Tibial artery (tissue), 4 donors: Measurements from ENCODE around the gene SIRT6.
"Not testable (repeated sequence)": the region's sequence is repeated elsewhere in the genome, so short reads cannot be mapped to it uniquely, and the experiment has no call there.

Experiments
- DNase-seq, 2 donors: peaks; one replicate each; pipeline ENCODE4 v3.0.0-alpha.2; 2019
- H3K27ac ChIP-seq, 2 donors: fragments of 200-600 bp; sonication (generic) in 1 of 2; 1 replicate in 1 of 2; 2 replicates in 1 of 2; pipeline ENCODE4 v1.5.1; 2018 to 2019; ENCODE audit warnings: mild to moderate bottlenecking in 1 of 2
- H3K27me3 ChIP-seq, 2 donors: fragments of 200-600 bp; sonication (generic) in 1 of 2; one replicate each; pipeline versions ENCODE4 v1.5.1 to v1.6.0; 2016 to 2019
- H3K36me3 ChIP-seq, 3 donors: fragments of 200-600 bp; sonication (generic) in 2 of 3; one replicate each; pipeline ENCODE4 v1.5.1; 2016 to 2019; ENCODE audit warnings: mild to moderate bottlenecking in 2 of 3
- H3K4me1 ChIP-seq, 4 donors: fragments of 200-600 bp; sonication (generic) in 2 of 4; 1 replicate in 3 of 4; 2 replicates in 1 of 4; pipeline ENCODE4 v1.5.1; 2016 to 2019
- H3K4me3 ChIP-seq, 2 donors: fragments of 200-600 bp; sonication (generic) in 1 of 2; 1 replicate in 1 of 2; 2 replicates in 1 of 2; pipeline ENCODE4 v1.5.1; 2018 to 2019; ENCODE audit warnings: mild to moderate bottlenecking in 2 of 2
- H3K9me3 ChIP-seq, 3 donors: fragments of 200-600 bp; sonication (generic) in 1 of 3; one replicate each; pipeline ENCODE4 v1.5.1; 2016 to 2019
- intact Hi-C: fragments of 100-400 bp; cut with DNase I; formaldehyde crosslinking; loops from one replicate; pipeline ENCODE4 v1.15.0; 2023; ENCODE audit warnings: low total_unique reads
- TF ChIP-seq, protein P1 (sequence below), 2 experiments: fragments of 200-600 bp in 1 of 2; fragments of 450-650 bp in 1 of 2; IDR thresholded peaks; one replicate each; pipeline ENCODE4 v1.5.1; 2017 to 2019; ENCODE audit warnings: antibody characterized with exemption in 2 of 2, mild to moderate bottlenecking in 1 of 2, moderate library complexity in 1 of 2

The SIRT6 gene

DNA sequence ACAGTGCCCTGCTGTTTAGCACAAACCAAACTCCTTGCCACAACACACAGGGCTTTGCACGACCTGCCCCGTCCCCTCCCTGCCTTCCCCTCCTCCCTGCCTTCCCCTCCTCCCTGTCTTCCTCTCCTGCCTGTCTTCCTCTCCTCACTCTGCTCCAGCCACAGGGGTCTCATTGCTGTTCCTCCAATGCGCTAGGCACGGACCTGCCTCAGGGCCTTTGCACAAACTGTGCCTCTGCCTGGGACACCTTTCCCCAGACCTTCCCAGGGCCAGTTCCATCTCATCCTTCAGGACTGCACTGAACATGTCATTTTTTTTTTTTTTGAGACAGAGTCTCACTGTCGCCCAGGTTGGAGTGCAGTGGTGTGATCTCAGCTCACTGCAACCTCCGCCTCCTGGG lies 30.7 kb downstream of the SIRT6 start:
- intact Hi-C loops, result no loop called here
- H3K9me3 ChIP-seq, result no peaks in the 10 kb centered on the region
- H3K4me1 ChIP-seq, result no peaks in the 10 kb centered on the region
- H3K27me3 ChIP-seq, result peaks cover 0 to 66% of the 10 kb centered on the region in 2 donors
- no peak for DNase-seq
- TF ChIP-seq, protein P1, sequence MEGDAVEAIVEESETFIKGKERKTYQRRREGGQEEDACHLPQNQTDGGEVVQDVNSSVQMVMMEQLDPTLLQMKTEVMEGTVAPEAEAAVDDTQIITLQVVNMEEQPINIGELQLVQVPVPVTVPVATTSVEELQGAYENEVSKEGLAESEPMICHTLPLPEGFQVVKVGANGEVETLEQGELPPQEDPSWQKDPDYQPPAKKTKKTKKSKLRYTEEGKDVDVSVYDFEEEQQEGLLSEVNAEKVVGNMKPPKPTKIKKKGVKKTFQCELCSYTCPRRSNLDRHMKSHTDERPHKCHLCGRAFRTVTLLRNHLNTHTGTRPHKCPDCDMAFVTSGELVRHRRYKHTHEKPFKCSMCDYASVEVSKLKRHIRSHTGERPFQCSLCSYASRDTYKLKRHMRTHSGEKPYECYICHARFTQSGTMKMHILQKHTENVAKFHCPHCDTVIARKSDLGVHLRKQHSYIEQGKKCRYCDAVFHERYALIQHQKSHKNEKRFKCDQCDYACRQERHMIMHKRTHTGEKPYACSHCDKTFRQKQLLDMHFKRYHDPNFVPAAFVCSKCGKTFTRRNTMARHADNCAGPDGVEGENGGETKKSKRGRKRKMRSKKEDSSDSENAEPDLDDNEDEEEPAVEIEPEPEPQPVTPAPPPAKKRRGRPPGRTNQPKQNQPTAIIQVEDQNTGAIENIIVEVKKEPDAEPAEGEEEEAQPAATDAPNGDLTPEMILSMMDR (IDR thresholded peaks at IDR 0.05), result no peak
- H3K4me3 ChIP-seq, result no peak overlapping the region
- H3K27ac ChIP-seq, result no peak overlapping the region
- no peaks in the 10 kb centered on the region for H3K36me3 ChIP-seq

GRCh38 chr19:4149518-4150288 lies 32.7 kb downstream of the SIRT6 start:
- H3K27me3 ChIP-seq, result peaks cover 0 to 76% of the 10 kb centered on the region in 2 donors
- H3K4me3 ChIP-seq, result no peak overlapping the region
- intact Hi-C loops, result no loop called here
- H3K27ac ChIP-seq, result no peak overlapping the region
- TF ChIP-seq, protein P1 (IDR thresholded peaks at IDR 0.05), result no peak
- H3K9me3 ChIP-seq, result no peaks in the 10 kb centered on the region
- H3K4me1 ChIP-seq, result no peaks in the 10 kb centered on the region
- DNase-seq, result no peak
- H3K36me3 ChIP-seq, result no peaks in the 10 kb centered on the region

DNA sequence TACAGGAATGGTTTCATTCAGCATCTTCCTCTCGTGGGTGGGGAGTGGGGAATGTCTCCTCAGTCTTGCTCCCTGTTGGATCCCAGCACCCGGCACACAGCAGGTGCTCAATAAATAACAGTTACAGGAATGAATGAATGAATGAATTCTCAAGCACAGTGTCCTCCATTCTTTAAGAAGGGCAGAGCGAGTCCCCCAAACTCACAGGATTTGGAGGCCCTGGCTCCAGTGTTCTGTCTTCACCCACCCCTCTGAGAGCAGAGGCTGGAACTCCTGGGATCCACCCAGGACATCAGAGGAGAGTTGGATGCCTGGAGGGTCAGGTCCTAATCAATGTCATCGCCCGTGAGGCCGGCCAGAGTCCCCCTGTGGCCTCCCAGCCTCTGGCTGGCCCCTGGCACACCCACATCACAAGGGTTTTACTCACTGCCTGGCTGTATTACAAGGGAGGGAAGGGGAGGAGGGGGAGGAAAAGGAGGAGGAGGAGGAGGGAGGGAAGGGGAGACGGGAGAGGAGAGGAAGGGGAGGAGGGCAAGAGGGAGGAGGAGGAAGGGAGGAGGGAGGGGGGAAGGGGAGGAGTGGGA lies 37.6 kb downstream of the SIRT6 start:
- H3K4me3 ChIP-seq, result no peak overlapping the region
- H3K9me3 ChIP-seq, result no peaks in the 10 kb centered on the region
- H3K27me3 ChIP-seq, result peaks cover 0 to 49% of the 10 kb centered on the region in 2 donors
- H3K27ac ChIP-seq, result no peak overlapping the region
- no peaks in the 10 kb centered on the region for H3K36me3 ChIP-seq
- TF ChIP-seq, protein P1 (IDR thresholded peaks at IDR 0.05), result no peak
- intact Hi-C loops, result no loop called here
- no peak for DNase-seq
- no peaks in the 10 kb centered on the region for H3K4me1 ChIP-seq

- DNase-seq, H3K9me3 ChIP-seq, H3K4me3 ChIP-seq, H3K36me3 ChIP-seq, H3K27ac ChIP-seq, intact Hi-C loops, H3K4me1 ChIP-seq: not testable (repeated sequence)
- H3K27me3 ChIP-seq, result peaks cover 0 to 47% of the 10 kb centered on the region in 2 donors
Observed at GRCh38 chr19:4142916-4143315, 39.4 kb downstream of the SIRT6 start.

GRCh38 chr19:4140237-4140711 lies 42.1 kb downstream of the SIRT6 start:
- Histone ChIP-seq H3K9me3 (no peaks in the 10 kb centered on the region), H3K27ac (no peak overlapping the region), H3K4me1 (no peaks in the 10 kb centered on the region), H3K4me3 (no peak overlapping the region), H3K27me3 (peaks cover 0 to 30% of the 10 kb centered on the region in 2 donors), H3K36me3 (no peaks in the 10 kb centered on the region)
- intact Hi-C loops, result no loop called here
- TF ChIP-seq, protein P1 (IDR thresholded peaks at IDR 0.05), result peak; percentile 45 to 55
- no peak for DNase-seq

GRCh38 chr19:4139614-4140236 lies 42.6 kb downstream of the SIRT6 start:
- intact Hi-C loops, result no loop called here
- no peaks in the 10 kb centered on the region for H3K36me3 ChIP-seq
- DNase-seq, result peak; percentile 78 to 86
- H3K27ac ChIP-seq, result no peak overlapping the region
- H3K27me3 ChIP-seq, result peaks cover 0 to 27% of the 10 kb centered on the region in 2 donors
- no peaks in the 10 kb centered on the region for H3K4me1 ChIP-seq
- H3K4me3 ChIP-seq, result no peak overlapping the region
- TF ChIP-seq, protein P1 (IDR thresholded peaks at IDR 0.05), result peak; percentile 62 to 80
- H3K9me3 ChIP-seq, result no peaks in the 10 kb centered on the region
